ENCODE results near the gene SAMD11.

- TF ChIP-seq CTCF (IDR thresholded peaks at IDR 0.05) = no peak
- TF ChIP-seq POLR2A (IDR thresholded peaks at IDR 0.05) = no peak
Observed at GRCh38 chr1:970973-971730, 47.4 kb downstream of the SAMD11 start.
